GM21737 (cell line): Measurements from ENCODE around the gene C21orf58.
A peak's percentile ranks its signal among the peaks of the same experiment; 100 is the strongest.

Source experiments
- ATAC-seq: cut with Tn5 transposase; IDR thresholded peaks from one replicate; pipeline ENCODE4 v1.9.1; 2021; ENCODE audit warnings: mild to moderate bottlenecking, moderate library complexity; ENCODE audit not compliant: unreplicated experiment

Gene C21orf58

GRCh38 chr21:46264690-46265144 lies 59.0 kb downstream of the C21orf58 start:
- ATAC-seq, result no peak

GRCh38 chr21:46264046-46264689 lies 59.5 kb downstream of the C21orf58 start:
- ATAC-seq, result no peak

GRCh38 chr21:46256501-46256994 lies 67.1 kb downstream of the C21orf58 start:
- no peak for ATAC-seq

- ATAC-seq, result no peak
These were observed 67.8 kb downstream of the C21orf58 start for GRCh38 chr21:46255758-46256337.

- ATAC-seq, result no peak
These were observed 68.5 kb downstream of the C21orf58 start for GRCh38 chr21:46255166-46255565.

- ATAC-seq, result peak; percentile 45
These were observed 69.3 kb downstream of the C21orf58 start for GRCh38 chr21:46254208-46254975.

- ATAC-seq, result peak; percentile 58
These were observed 70.0 kb downstream of the C21orf58 start for GRCh38 chr21:46253610-46254124.

GRCh38 chr21:46252840-46253239 lies 70.8 kb downstream of the C21orf58 start:
- no peak for ATAC-seq
